Activated CD8-positive, alpha-beta memory T cell treated with anti-CD3 and anti-CD28 coated beads, Interleukin-2, amount 10 ng/mL, durations not matched to agents 7 days and 5 days (primary cell): ENCODE data around the gene JAK1. TPM values are rescaled to one million over a fixed set of nuclear protein-coding genes. Genes with fewer than 3 reads are reported as not detected.

Experiments
- ATAC-seq: fragments of 150-1000 bp; cut with Tn5 transposase; one replicate; pipeline ENCODE4 v1.10.0; 2021; ENCODE audit warnings: moderate library complexity
- CTCF ChIA-PET: fragments of 350-600 bp; sonication (Branson Sonifier 250); formaldehyde crosslinking; loops from one replicate; lab custom pipeline; 2021; ENCODE audit warnings: antibody characterized with exemption; lab: Charles Lee
- DNase-seq: peaks from one replicate; pipeline ENCODE4 v3.0.0-alpha.2; 2020
- H3K27ac Mint-ChIP-seq: one replicate; pipeline ENCODE4 v1.8.0; 2021; ENCODE audit warnings: mild to moderate bottlenecking, mixed read lengths
- H3K27me3 Mint-ChIP-seq: one replicate; pipeline ENCODE4 v1.8.0; 2021; ENCODE audit warnings: mixed read lengths
- H3K36me3 Mint-ChIP-seq: one replicate; pipeline ENCODE4 v1.8.0; 2021; ENCODE audit warnings: mild to moderate bottlenecking, mixed read lengths
- H3K4me1 Mint-ChIP-seq: one replicate; pipeline ENCODE4 v1.8.0; 2021; ENCODE audit warnings: mixed read lengths
- H3K4me3 Mint-ChIP-seq: one replicate; pipeline ENCODE4 v1.8.0; 2021; ENCODE audit warnings: mild to moderate bottlenecking, moderate library complexity, mixed read lengths
- H3K9me3 Mint-ChIP-seq: one replicate; pipeline ENCODE4 v1.8.0; 2022; ENCODE audit warnings: low read depth, mixed read lengths
- total RNA-seq, 2 experiments: library from RNA; stranded (reverse); gene quantifications; one replicate each; pipeline ENCODE4 v1.2.3, GENCODE V29; 2021

Gene JAK1
- total RNA-seq, 2 experiments from 2014 or later, result 166 to 173 TPM

- H3K9me3 Mint-ChIP-seq, result no peaks in the 10 kb centered on the region
- CTCF ChIA-PET, result no interaction called here
- peaks cover 25% of the 10 kb centered on the region for H3K36me3 Mint-ChIP-seq
- H3K27me3 Mint-ChIP-seq, result no peaks in the 10 kb centered on the region
- no peak overlapping the region for H3K27ac Mint-ChIP-seq
- H3K4me3 Mint-ChIP-seq, result no peak overlapping the region
- peaks cover 35% of the 10 kb centered on the region for H3K4me1 Mint-ChIP-seq
- ATAC-seq (no peak), DNase-seq (no peak)
Measured at GRCh38 chr1:64884261-64885040, 81.9 kb downstream of the JAK1 start.

- H3K27me3 Mint-ChIP-seq, result no peaks in the 10 kb centered on the region
- no peak overlapping the region for H3K27ac Mint-ChIP-seq
- DNase-seq (no peak), ATAC-seq (no peak)
- peaks cover 28% of the 10 kb centered on the region for H3K4me1 Mint-ChIP-seq
- H3K9me3 Mint-ChIP-seq, result no peaks in the 10 kb centered on the region
- H3K36me3 Mint-ChIP-seq, result peaks cover 36% of the 10 kb centered on the region
- CTCF ChIA-PET, result interaction anchor here (1.4 kb wide), 1 partner anchor 35 kb away, joined by 3 read pairs; no protein-coding TSS in a partner anchor
- H3K4me3 Mint-ChIP-seq, result no peak overlapping the region
Measured at GRCh38 chr1:64882574-64883255, 83.6 kb downstream of the JAK1 start.

DNA sequence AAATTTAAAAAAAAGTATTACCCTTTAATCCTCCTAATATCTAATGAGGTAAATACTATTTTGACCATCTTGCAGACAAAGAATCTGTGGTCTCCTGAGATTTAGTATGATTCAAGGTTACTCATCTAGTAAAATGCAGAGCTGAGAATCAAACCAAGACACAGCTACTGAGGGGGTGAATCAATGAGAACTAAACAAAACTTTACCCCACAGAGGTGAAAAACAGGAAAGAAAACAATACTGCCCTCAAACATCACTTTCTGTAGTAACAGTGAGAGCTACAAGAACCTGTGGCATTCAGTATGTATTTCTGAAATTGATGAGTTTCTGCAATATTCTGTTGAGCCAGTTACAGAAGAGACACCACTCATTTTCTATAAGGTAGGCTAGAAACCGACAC is 85.1 kb downstream of the JAK1 start:
- Mint-ChIP-seq H3K9me3 (no peaks in the 10 kb centered on the region), H3K4me3 (no peak overlapping the region), H3K4me1 (peaks cover 38% of the 10 kb centered on the region), H3K36me3 (peaks cover 44% of the 10 kb centered on the region), H3K27ac (no peak overlapping the region), H3K27me3 (no peaks in the 10 kb centered on the region)
- CTCF ChIA-PET, result interaction anchor here (1.4 kb wide), 1 partner anchor 36 kb away, joined by 3 read pairs; no protein-coding TSS in a partner anchor
- DNase-seq, result no peak
- ATAC-seq, result no peak

- H3K36me3 Mint-ChIP-seq, result peaks cover 47% of the 10 kb centered on the region
- ATAC-seq (no peak), DNase-seq (no peak)
- H3K4me1 Mint-ChIP-seq, result peaks cover 41% of the 10 kb centered on the region
- CTCF ChIA-PET, result no interaction called here
- no peak overlapping the region for H3K27ac Mint-ChIP-seq
- no peaks in the 10 kb centered on the region for H3K27me3 Mint-ChIP-seq
- H3K4me3 Mint-ChIP-seq, result no peak overlapping the region
- H3K9me3 Mint-ChIP-seq, result no peaks in the 10 kb centered on the region
Measured at GRCh38 chr1:64880449-64880848, 85.9 kb downstream of the JAK1 start.

DNA sequence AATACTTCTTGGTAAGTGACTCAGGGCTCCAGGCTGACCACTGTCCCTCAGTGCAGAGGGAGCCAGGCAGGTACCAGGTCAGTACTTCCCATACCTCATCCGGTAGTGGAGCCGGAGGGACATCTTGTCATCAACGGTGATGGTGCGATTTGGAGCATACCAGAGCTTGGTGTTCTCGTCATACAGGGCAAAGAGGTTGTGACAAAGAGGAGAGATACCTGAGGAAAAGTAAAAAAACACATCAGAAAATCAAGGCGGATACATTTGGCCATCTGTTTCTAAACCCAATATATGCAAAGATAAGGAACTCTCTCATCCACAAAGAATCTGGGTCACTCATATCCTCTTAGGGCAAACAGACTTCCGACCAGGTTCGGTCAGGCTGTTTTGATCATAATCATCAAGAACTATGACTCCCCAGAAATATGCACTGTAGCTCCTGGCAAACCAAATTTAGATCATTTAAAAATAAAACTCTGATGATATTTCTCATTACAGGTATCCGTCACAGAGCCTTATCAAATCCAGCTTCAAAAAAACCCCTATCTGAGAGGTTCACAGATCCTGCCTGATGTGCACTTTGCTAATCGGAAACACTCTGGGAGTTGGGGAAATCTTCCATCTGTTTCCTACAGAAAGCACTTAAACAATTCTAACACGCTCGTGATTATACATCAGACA is 87.3 kb downstream of the JAK1 start:
- Mint-ChIP-seq H3K27ac (no peak overlapping the region), H3K36me3 (peaks cover 47% of the 10 kb centered on the region), H3K27me3 (no peaks in the 10 kb centered on the region), H3K4me3 (no peak overlapping the region), H3K4me1 (peaks cover 39% of the 10 kb centered on the region), H3K9me3 (no peaks in the 10 kb centered on the region)
- DNase-seq (no peak), ATAC-seq (no peak)
- CTCF ChIA-PET, result no interaction called here

DNA sequence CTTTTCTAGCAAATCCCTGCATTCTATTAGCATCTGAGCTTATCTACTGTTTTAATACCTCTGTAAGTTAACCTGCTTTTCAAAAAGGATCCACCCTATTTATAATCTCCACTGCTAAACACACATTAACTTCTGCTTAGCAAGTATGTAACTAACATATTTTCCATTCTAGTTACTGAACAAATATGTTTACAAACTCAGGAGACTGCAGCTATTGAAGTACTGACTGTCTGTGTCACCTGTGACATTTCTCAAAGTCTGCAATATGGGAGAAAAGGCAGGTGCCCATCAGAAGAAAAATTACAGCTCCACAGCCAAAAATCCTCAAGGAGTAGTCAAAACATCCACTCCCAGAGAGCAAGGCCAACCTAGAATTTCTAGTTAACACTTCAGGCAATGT is 88.3 kb downstream of the JAK1 start:
- CTCF ChIA-PET, result interaction anchor here (1.4 kb wide), 1 partner anchor 15 kb away, joined by 6 read pairs; no protein-coding TSS in a partner anchor
- peaks cover 48% of the 10 kb centered on the region for H3K36me3 Mint-ChIP-seq
- no peak overlapping the region for H3K27ac Mint-ChIP-seq
- H3K27me3 Mint-ChIP-seq, result no peaks in the 10 kb centered on the region
- H3K4me1 Mint-ChIP-seq, result peaks cover 39% of the 10 kb centered on the region
- H3K9me3 Mint-ChIP-seq, result no peaks in the 10 kb centered on the region
- no peak for DNase-seq
- H3K4me3 Mint-ChIP-seq, result no peak overlapping the region
- ATAC-seq, result no peak

DNA sequence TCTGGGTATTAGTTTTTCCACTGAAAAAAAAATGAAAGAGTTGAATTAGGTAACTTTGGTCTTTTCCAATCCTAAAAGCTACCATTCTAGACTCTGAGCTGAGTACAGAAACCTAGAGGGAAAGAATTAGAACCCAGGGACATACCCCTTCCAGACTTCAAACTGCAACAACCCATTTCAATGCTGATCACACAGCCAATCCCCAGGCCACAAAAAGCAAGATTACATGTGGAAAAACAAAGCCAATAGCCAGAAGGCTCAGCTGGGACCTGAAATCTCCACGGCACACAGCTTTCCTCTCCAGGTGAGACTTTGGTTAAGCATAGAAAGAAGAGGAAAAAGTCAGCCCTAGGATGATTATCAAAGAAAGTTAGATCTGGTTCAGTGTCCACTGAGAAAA is 88.8 kb downstream of the JAK1 start:
- H3K9me3 Mint-ChIP-seq, result no peaks in the 10 kb centered on the region
- ATAC-seq (no peak), DNase-seq (no peak)
- H3K27me3 Mint-ChIP-seq, result no peaks in the 10 kb centered on the region
- CTCF ChIA-PET, result interaction anchor here (1.4 kb wide), 2 partner anchors 16 to 70 kb away, joined by 3 to 6 read pairs; no protein-coding TSS in a partner anchor
- H3K27ac Mint-ChIP-seq, result peak overlapping the region; percentile 41
- peaks cover 45% of the 10 kb centered on the region for H3K36me3 Mint-ChIP-seq
- H3K4me1 Mint-ChIP-seq, result peaks cover 36% of the 10 kb centered on the region
- H3K4me3 Mint-ChIP-seq, result no peak overlapping the region

GRCh38 chr1:64877151-64877550 is 89.2 kb downstream of the JAK1 start:
- H3K4me3 Mint-ChIP-seq, result no peak overlapping the region
- CTCF ChIA-PET, result interaction anchor here (1.4 kb wide), 2 partner anchors 16 to 70 kb away, joined by 3 to 6 read pairs; no protein-coding TSS in a partner anchor
- H3K27me3 Mint-ChIP-seq, result no peaks in the 10 kb centered on the region
- no peak for DNase-seq
- peaks cover 33% of the 10 kb centered on the region for H3K4me1 Mint-ChIP-seq
- peak; percentile 65 for ATAC-seq
- peak overlapping the region; percentile 65 for H3K27ac Mint-ChIP-seq
- no peaks in the 10 kb centered on the region for H3K9me3 Mint-ChIP-seq
- peaks cover 47% of the 10 kb centered on the region for H3K36me3 Mint-ChIP-seq

DNA sequence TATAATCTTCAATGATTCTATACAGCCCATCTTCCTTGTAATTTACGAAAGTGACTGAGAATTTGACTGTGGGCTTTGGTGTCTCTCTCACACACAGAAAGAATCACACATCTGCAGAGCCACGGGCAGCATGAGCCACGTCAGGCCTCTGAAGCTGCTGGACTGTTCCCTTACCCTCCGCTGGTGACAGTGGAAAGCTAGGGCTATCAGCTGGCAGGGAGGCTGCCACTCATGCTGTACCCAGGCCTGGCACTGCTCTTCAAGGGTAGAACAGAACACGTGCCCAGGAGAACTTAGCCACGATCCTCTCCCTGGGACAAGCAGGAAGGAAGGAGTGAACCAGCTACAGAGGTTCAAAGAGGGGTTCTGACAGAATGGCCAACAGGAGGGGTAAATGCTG is 90.7 kb downstream of the JAK1 start:
- no peak overlapping the region for H3K27ac Mint-ChIP-seq
- no peak for DNase-seq
- H3K9me3 Mint-ChIP-seq, result no peaks in the 10 kb centered on the region
- no peak for ATAC-seq
- H3K4me1 Mint-ChIP-seq, result peaks cover 24% of the 10 kb centered on the region
- H3K4me3 Mint-ChIP-seq, result no peak overlapping the region
- CTCF ChIA-PET, result interaction anchor here (0.6 kb wide), 1 partner anchor 188 kb away, joined by 4 read pairs; no protein-coding TSS in a partner anchor
- no peaks in the 10 kb centered on the region for H3K27me3 Mint-ChIP-seq
- H3K36me3 Mint-ChIP-seq, result peaks cover 50% of the 10 kb centered on the region

- H3K4me3 Mint-ChIP-seq, result no peak overlapping the region
- CTCF ChIA-PET, result no interaction called here
- peaks cover 24% of the 10 kb centered on the region for H3K4me1 Mint-ChIP-seq
- DNase-seq (no peak), ATAC-seq (no peak)
- peaks cover 52% of the 10 kb centered on the region for H3K36me3 Mint-ChIP-seq
- no peak overlapping the region for H3K27ac Mint-ChIP-seq
- H3K27me3 Mint-ChIP-seq, result no peaks in the 10 kb centered on the region
- H3K9me3 Mint-ChIP-seq, result no peaks in the 10 kb centered on the region
Measured at GRCh38 chr1:64875101-64875500, 91.2 kb downstream of the JAK1 start.

- Mint-ChIP-seq H3K27ac (no peak overlapping the region), H3K4me3 (no peak overlapping the region), H3K9me3 (no peaks in the 10 kb centered on the region), H3K4me1 (peaks cover 24% of the 10 kb centered on the region), H3K27me3 (no peaks in the 10 kb centered on the region), H3K36me3 (peaks cover 52% of the 10 kb centered on the region)
- DNase-seq, result no peak
- ATAC-seq, result no peak
- CTCF ChIA-PET, result no interaction called here
Measured at GRCh38 chr1:64874666-64875065, 91.7 kb downstream of the JAK1 start.

- H3K4me1 Mint-ChIP-seq, result peaks cover 24% of the 10 kb centered on the region
- DNase-seq (no peak), ATAC-seq (no peak)
- CTCF ChIA-PET, result interaction anchor here (0.6 to 0.9 kb wide), 2 partner anchors 9 to 144 kb away, joined by 3 read pairs; no protein-coding TSS in a partner anchor
- H3K4me3 Mint-ChIP-seq, result no peak overlapping the region
- no peaks in the 10 kb centered on the region for H3K27me3 Mint-ChIP-seq
- H3K27ac Mint-ChIP-seq, result no peak overlapping the region
- H3K9me3 Mint-ChIP-seq, result no peaks in the 10 kb centered on the region
- peaks cover 53% of the 10 kb centered on the region for H3K36me3 Mint-ChIP-seq
Measured at GRCh38 chr1:64873576-64873975, 92.8 kb downstream of the JAK1 start.

- CTCF ChIA-PET, result no interaction called here
- DNase-seq (no peak), ATAC-seq (no peak)
- Mint-ChIP-seq H3K4me1 (peaks cover 13% of the 10 kb centered on the region), H3K27me3 (no peaks in the 10 kb centered on the region), H3K36me3 (peaks cover 49% of the 10 kb centered on the region), H3K9me3 (no peaks in the 10 kb centered on the region), H3K27ac (no peak overlapping the region), H3K4me3 (no peak overlapping the region)
Measured at GRCh38 chr1:64872067-64872466, 94.3 kb downstream of the JAK1 start.
